HEK293 (cell line): Measurements from ENCODE around the gene NOS1AP.

Experiments
- CTCF ChIA-PET: fragments of 350-600 bp; formaldehyde crosslinking; extraction: SDS; loops from one replicate; lab custom pipeline; 2021; ENCODE audit warnings: antibody characterized with exemption; lab: Yijun Ruan, JAX
- POLR2A ChIA-PET: fragments of 300-600 bp; formaldehyde crosslinking; extraction: SDS; loops from one replicate; lab custom pipeline; 2020; ENCODE audit warnings: antibody characterized with exemption, inconsistent platforms; lab: Yijun Ruan, JAX
- H3K27ac ChIP-seq: fragments of 200-500 bp; sonication (Bioruptor generic); 2 replicates; pipeline ENCODE4 v1.5.1; 2014; ENCODE audit warnings: low read depth, low read length, control low read depth, inconsistent platforms; ENCODE audit errors: extremely low read depth
- H3K36me3 ChIP-seq, 2 experiments: fragments of 200-500 bp in 1 of 2; sonication (Bioruptor generic) in 1 of 2; 1 replicate in 1 of 2; 2 replicates in 1 of 2; pipeline ENCODE4 v1.5.1; 2014 to 2017; ENCODE audit warnings: inconsistent platforms in 2 of 2, low read length in 2 of 2; ENCODE audit not compliant: control insufficient read depth in 2 of 2, insufficient read depth in 1 of 2
- H3K4me1 ChIP-seq: fragments of 200-500 bp; sonication (Bioruptor generic); 2 replicates; pipeline ENCODE4 v1.5.1; 2014; ENCODE audit warnings: mild to moderate bottlenecking, low read length, inconsistent platforms; ENCODE audit not compliant: control insufficient read depth, insufficient read depth
- H3K4me3 ChIP-seq: 2 replicates; pipeline ENCODE4 v1.5.1; 2011; ENCODE audit warnings: low read depth, mild to moderate bottlenecking, control low read depth, low read length, moderate library complexity
- H3K9me3 ChIP-seq: fragments of 200-500 bp; sonication (Bioruptor generic); 2 replicates; pipeline ENCODE4 v1.5.1; 2014; ENCODE audit warnings: low read depth, low read length, inconsistent platforms; ENCODE audit not compliant: control insufficient read depth, insufficient read depth
- GFI1B ChIP-seq: fragments of 450-650 bp; formaldehyde crosslinking; IDR thresholded peaks from 2 replicates; pipeline ENCODE4 v1.5.1; 2016; ENCODE audit warnings: missing biosample characterization, missing genetic modification characterization
- INSM2 ChIP-seq: fragments of 450-650 bp; formaldehyde crosslinking; IDR thresholded peaks from 2 replicates; pipeline ENCODE4 v1.5.1; 2016; ENCODE audit warnings: missing biosample characterization, missing genetic modification characterization
- REPIN1 ChIP-seq: fragments of 450-650 bp; formaldehyde crosslinking; IDR thresholded peaks from 2 replicates; pipeline ENCODE4 v1.5.1; 2017; ENCODE audit warnings: missing biosample characterization, missing genetic modification characterization, low read depth
- TSHZ1 ChIP-seq: fragments of 450-650 bp; formaldehyde crosslinking; IDR thresholded peaks from 2 replicates; pipeline ENCODE4 v1.5.1; 2016; ENCODE audit warnings: missing biosample characterization, missing genetic modification characterization, borderline replicate concordance
- ZBTB1 ChIP-seq: fragments of 450-650 bp; formaldehyde crosslinking; IDR thresholded peaks from 2 replicates; pipeline ENCODE4 v1.5.1; 2016; ENCODE audit warnings: missing biosample characterization, missing genetic modification characterization
- ZBTB20 ChIP-seq: fragments of 450-650 bp; formaldehyde crosslinking; IDR thresholded peaks from 2 replicates; pipeline ENCODE4 v1.5.1; 2016; ENCODE audit warnings: missing biosample characterization, missing genetic modification characterization
- ZBTB49 ChIP-seq: fragments of 450-650 bp; formaldehyde crosslinking; IDR thresholded peaks from 2 replicates; pipeline ENCODE4 v1.5.1; 2016; ENCODE audit warnings: missing biosample characterization, missing genetic modification characterization, low read depth
- ZBTB8A ChIP-seq: fragments of 450-650 bp; formaldehyde crosslinking; IDR thresholded peaks from 2 replicates; pipeline ENCODE4 v1.5.1; 2016; ENCODE audit warnings: missing biosample characterization, missing genetic modification characterization
- ZFP69B ChIP-seq: fragments of 450-650 bp; formaldehyde crosslinking; IDR thresholded peaks from 2 replicates; pipeline ENCODE4 v1.5.1; 2016; ENCODE audit warnings: missing biosample characterization, missing genetic modification characterization
- ZNF184 ChIP-seq: fragments of 450-650 bp; IDR thresholded peaks from 2 replicates; pipeline ENCODE4 v1.5.1; 2018; ENCODE audit warnings: missing biosample characterization, mild to moderate bottlenecking, missing genetic modification characterization
- ZNF2 ChIP-seq: fragments of 450-650 bp; formaldehyde crosslinking; IDR thresholded peaks from 2 replicates; pipeline ENCODE4 v1.5.1; 2016; ENCODE audit warnings: missing biosample characterization, missing genetic modification characterization
- ZNF221 ChIP-seq: fragments of 450-650 bp; formaldehyde crosslinking; IDR thresholded peaks from 2 replicates; pipeline ENCODE4 v1.5.1; 2017; ENCODE audit warnings: missing biosample characterization, missing genetic modification characterization, borderline replicate concordance
- ZNF324 ChIP-seq: fragments of 450-650 bp; formaldehyde crosslinking; IDR thresholded peaks from 2 replicates; pipeline ENCODE4 v1.5.1; 2016; ENCODE audit warnings: missing biosample characterization, missing genetic modification characterization
- ZNF366 ChIP-seq: fragments of 450-650 bp; formaldehyde crosslinking; conservative IDR thresholded peaks from 2 replicates; pipeline ENCODE4 v1.5.1; 2016; ENCODE audit warnings: missing biosample characterization, missing genetic modification characterization
- ZNF514 ChIP-seq: fragments of 450-650 bp; formaldehyde crosslinking; IDR thresholded peaks from 2 replicates; pipeline ENCODE4 v1.5.1; 2016; ENCODE audit warnings: missing biosample characterization, missing genetic modification characterization
- ZNF530 ChIP-seq: fragments of 450-650 bp; formaldehyde crosslinking; IDR thresholded peaks from 2 replicates; pipeline ENCODE4 v1.5.1; 2016; ENCODE audit warnings: low read depth, missing biosample characterization, missing genetic modification characterization
- TF ChIP-seq, protein P1 (sequence below): sonication (generic); formaldehyde crosslinking; IDR thresholded peaks from 2 replicates; pipeline ENCODE4 v1.8.1; 2022; ENCODE audit warnings: mild to moderate bottlenecking, moderate library complexity, missing genetic modification reagents
- TF ChIP-seq, protein P2 (sequence below): fragments of 450-650 bp; formaldehyde crosslinking; IDR thresholded peaks from 2 replicates; pipeline ENCODE4; 2016; ENCODE audit warnings: missing biosample characterization, missing genetic modification characterization
- TF ChIP-seq, protein P3 (sequence below): fragments of 450-650 bp; formaldehyde crosslinking; IDR thresholded peaks from 2 replicates; pipeline ENCODE4 v1.5.1; 2016; ENCODE audit warnings: missing biosample characterization, missing genetic modification characterization
- TF ChIP-seq, protein P4 (sequence below): fragments of 450-650 bp; formaldehyde crosslinking; IDR thresholded peaks from 2 replicates; pipeline ENCODE4 v1.5.1; 2017; ENCODE audit warnings: missing biosample characterization, missing genetic modification characterization

NOS1AP gene

GRCh38 chr1:162388083-162388594 lies 318.6 kb downstream of the NOS1AP start:
- no peak overlapping the region for H3K27ac ChIP-seq
- TF ChIP-seq, protein P1, sequence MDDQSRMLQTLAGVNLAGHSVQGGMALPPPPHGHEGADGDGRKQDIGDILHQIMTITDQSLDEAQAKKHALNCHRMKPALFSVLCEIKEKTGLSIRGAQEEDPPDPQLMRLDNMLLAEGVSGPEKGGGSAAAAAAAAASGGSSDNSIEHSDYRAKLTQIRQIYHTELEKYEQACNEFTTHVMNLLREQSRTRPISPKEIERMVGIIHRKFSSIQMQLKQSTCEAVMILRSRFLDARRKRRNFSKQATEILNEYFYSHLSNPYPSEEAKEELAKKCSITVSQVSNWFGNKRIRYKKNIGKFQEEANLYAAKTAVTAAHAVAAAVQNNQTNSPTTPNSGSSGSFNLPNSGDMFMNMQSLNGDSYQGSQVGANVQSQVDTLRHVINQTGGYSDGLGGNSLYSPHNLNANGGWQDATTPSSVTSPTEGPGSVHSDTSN (CRISPR knock-in tag): no peak
- TF ChIP-seq ZNF530 (tag by site-specific recombination): no peak
- no peak for TF ChIP-seq INSM2 (tag by site-specific recombination)
- no peak for TF ChIP-seq REPIN1 (tag by site-specific recombination)
- no peak for TF ChIP-seq ZNF324 (tag by site-specific recombination)
- no peak for TF ChIP-seq ZNF2 (tag by site-specific recombination)
- TF ChIP-seq ZBTB8A (tag by site-specific recombination): no peak
- no peak for TF ChIP-seq TSHZ1 (tag by site-specific recombination)
- TF ChIP-seq, protein P2, sequence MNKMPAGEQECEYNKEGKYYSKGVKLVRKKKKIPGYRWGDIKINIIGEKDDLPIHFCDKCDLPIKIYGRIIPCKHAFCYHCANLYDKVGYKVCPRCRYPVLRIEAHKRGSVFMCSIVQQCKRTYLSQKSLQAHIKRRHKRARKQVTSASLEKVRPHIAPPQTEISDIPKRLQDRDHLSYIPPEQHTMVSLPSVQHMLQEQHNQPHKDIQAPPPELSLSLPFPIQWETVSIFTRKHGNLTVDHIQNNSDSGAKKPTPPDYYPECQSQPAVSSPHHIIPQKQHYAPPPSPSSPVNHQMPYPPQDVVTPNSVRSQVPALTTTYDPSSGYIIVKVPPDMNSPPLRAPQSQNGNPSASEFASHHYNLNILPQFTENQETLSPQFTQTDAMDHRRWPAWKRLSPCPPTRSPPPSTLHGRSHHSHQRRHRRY: no peak
- TF ChIP-seq, protein P3, sequence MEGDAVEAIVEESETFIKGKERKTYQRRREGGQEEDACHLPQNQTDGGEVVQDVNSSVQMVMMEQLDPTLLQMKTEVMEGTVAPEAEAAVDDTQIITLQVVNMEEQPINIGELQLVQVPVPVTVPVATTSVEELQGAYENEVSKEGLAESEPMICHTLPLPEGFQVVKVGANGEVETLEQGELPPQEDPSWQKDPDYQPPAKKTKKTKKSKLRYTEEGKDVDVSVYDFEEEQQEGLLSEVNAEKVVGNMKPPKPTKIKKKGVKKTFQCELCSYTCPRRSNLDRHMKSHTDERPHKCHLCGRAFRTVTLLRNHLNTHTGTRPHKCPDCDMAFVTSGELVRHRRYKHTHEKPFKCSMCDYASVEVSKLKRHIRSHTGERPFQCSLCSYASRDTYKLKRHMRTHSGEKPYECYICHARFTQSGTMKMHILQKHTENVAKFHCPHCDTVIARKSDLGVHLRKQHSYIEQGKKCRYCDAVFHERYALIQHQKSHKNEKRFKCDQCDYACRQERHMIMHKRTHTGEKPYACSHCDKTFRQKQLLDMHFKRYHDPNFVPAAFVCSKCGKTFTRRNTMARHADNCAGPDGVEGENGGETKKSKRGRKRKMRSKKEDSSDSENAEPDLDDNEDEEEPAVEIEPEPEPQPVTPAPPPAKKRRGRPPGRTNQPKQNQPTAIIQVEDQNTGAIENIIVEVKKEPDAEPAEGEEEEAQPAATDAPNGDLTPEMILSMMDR (tag by site-specific recombination): no peak
- no peak for TF ChIP-seq ZBTB49 (tag by site-specific recombination)
- no peak for TF ChIP-seq GFI1B
- TF ChIP-seq ZBTB20 (tag by site-specific recombination): no peak
- TF ChIP-seq ZNF514 (tag by site-specific recombination): no peak
- no peak for TF ChIP-seq ZNF366 (tag by site-specific recombination)
- no peak for TF ChIP-seq ZNF221 (tag by site-specific recombination)
- no peak for TF ChIP-seq ZBTB1
- no peak for TF ChIP-seq ZNF184
- TF ChIP-seq, protein P4, sequence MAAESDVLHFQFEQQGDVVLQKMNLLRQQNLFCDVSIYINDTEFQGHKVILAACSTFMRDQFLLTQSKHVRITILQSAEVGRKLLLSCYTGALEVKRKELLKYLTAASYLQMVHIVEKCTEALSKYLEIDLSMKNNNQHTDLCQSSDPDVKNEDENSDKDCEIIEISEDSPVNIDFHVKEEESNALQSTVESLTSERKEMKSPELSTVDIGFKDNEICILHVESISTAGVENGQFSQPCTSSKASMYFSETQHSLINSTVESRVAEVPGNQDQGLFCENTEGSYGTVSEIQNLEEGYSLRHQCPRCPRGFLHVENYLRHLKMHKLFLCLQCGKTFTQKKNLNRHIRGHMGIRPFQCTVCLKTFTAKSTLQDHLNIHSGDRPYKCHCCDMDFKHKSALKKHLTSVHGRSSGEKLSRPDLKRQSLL (tag by site-specific recombination): no peak
- TF ChIP-seq ZFP69B: no peak
- peaks cover 0 to 9% of the 10 kb centered on the region in 2 experiments; a peak in 1 of 3 replicates for H3K36me3 ChIP-seq
- POLR2A ChIA-PET: no interaction called here
- H3K4me3 ChIP-seq: no peak overlapping the region
- CTCF ChIA-PET: interaction anchor here (3.0 to 3.8 kb wide), 2 partner anchors 30 to 332 kb away, joined by 10 to 27 read pairs; no protein-coding TSS in a partner anchor
- no peaks in the 10 kb centered on the region for H3K4me1 ChIP-seq
- no peaks in the 10 kb centered on the region for H3K9me3 ChIP-seq
